ENCODE measurements around the gene NAGPA. TPM values are rescaled to one million over a fixed set of nuclear protein-coding genes. Genes with fewer than 3 reads are reported as not detected.

Gene NAGPA
- total and polyA plus RNA-seq, 2 of the 8 experiments (the other 6 are each of a cell fraction or from before 2014, with no cell fraction given): 10.1 to 13.2 TPM

DNA sequence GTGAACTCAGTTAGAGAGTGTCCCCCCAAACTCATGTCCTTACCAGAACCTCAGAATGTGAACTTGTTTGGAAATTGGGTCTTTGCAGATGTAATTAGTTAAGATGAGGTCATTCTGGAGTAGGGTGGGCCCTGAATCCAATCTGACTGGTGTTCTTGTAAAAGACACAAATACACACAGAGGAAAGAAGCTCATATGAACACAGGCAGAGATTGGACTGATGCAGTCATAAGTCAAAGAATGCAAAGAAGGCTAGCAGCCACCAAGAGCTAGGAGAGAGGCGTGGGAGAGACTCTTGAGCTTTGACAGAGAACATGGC lies 2.1 kb upstream of the NAGPA start:
- ChIA-PET CTCF (ENCODE audit: partially characterized antibody) (interaction anchor here (0.7 to 5.8 kb wide), 7 partner anchors 10 to 50 kb away, joined by 3 to 27 read pairs (median 4); partner anchors contain the start of gene C16orf89), POLR2A (ENCODE audit: partially characterized antibody) (interaction anchor here (2.0 kb wide), 1 partner anchor 11 kb away, joined by 5 read pairs; no protein-coding TSS in a partner anchor)
- Histone ChIP-seq H3K23me2 (ENCODE audit: low read depth, low read length) (peaks cover 12% of the 10 kb centered on the region), H2BK120ac (replicated peaks; ENCODE audit: low read depth, low read length) (no peak overlapping the region), H3K14ac (ENCODE audit: insufficient read length) (no peak overlapping the region), H3K36me3 (ENCODE audit: control insufficient read depth in 2 of 4, insufficient read depth in 4 of 4, low read length in 3 of 4) (no peaks in the 10 kb centered on the region), H4K8ac (ENCODE audit: extremely low read depth, insufficient read depth, low read length) (no peak overlapping the region), H2BK20ac (ENCODE audit: low read length) (no peak overlapping the region), H3K79me2 (ENCODE audit: control insufficient read depth in 1 of 2, insufficient read depth in 2 of 2, low read length in 2 of 2) (no peaks in the 10 kb centered on the region), H2BK12ac (ENCODE audit: low read depth, low read length) (peak overlapping the region; percentile 69; the same call in 1 of the 2 replicates), H3K4me1 (replicated peaks in 1 of 4; ENCODE audit: control insufficient read depth in 3 of 4, insufficient read depth in 4 of 4, low read length in 3 of 4) (peaks cover 2 to 11% (median 8%) of the 10 kb centered on the region in 4 experiments), H3K56ac (replicated peaks; ENCODE audit: insufficient read length, low read depth, low read length) (no peak overlapping the region), H3K27ac (ENCODE audit: low read depth, low read length) (no peak overlapping the region), H4K91ac (replicated peaks; ENCODE audit: insufficient read length, low read length) (no peak overlapping the region), H3K27me3 (replicated peaks in 1 of 4; ENCODE audit: control insufficient read depth in 3 of 4, extremely low read depth in 1 of 4, insufficient read depth in 3 of 4, low read length in 3 of 4) (peaks cover 0 to 6% (median 5%) of the 10 kb centered on the region in 4 experiments; a peak in 3 of 7 replicates), H3K79me1 (ENCODE audit: low read depth, low read length) (no peaks in the 10 kb centered on the region), H2BK15ac (ENCODE audit: low read length) (peak overlapping the region; percentile 65; the same call in 1 of the 2 replicates), H3K9ac (replicated peaks in 1 of 4; ENCODE audit: extremely low read depth in 1 of 4, low read depth in 3 of 4, low read length in 3 of 4) (no peak overlapping the region; a peak in 2 of 7 replicates), H3K4ac (replicated peaks; ENCODE audit: insufficient read length, low read depth, low read length) (no peak overlapping the region), H4K20me1 (replicated peaks in 1 of 2; ENCODE audit: control insufficient read depth in 1 of 2, insufficient read depth in 2 of 2, low read length in 2 of 2) (no peaks in the 10 kb centered on the region), H3K23ac (ENCODE audit: insufficient read length) (no peak overlapping the region), H3K9me3 (ENCODE audit: insufficient read depth in 2 of 2, low read depth in 1 of 2, low read length in 1 of 2) (no peaks in the 10 kb centered on the region), H4K5ac (ENCODE audit: insufficient read length, low read depth, low read length) (no peak overlapping the region), H3K4me2 (ENCODE audit: insufficient read depth in 1 of 2, low read depth in 2 of 2, low read length in 2 of 2) (no peak overlapping the region; a peak in 1 of 4 replicates), H3K18ac (ENCODE audit: extremely low read depth, low read length) (no peak overlapping the region), H2BK5ac (ENCODE audit: low read depth, low read length) (no peak overlapping the region; the same call in 1 of the 2 replicates), H3K4me3 (ENCODE audit: extremely low read depth in 1 of 4, insufficient read depth in 2 of 4, low read depth in 3 of 4, low read length in 4 of 4) (no peak overlapping the region), H2AFZ (ENCODE audit: low read length) (no peak overlapping the region), H2AK5ac (ENCODE audit: low read depth, low read length) (no peak overlapping the region)
- 76% methylated on average over 1 of the region's 1 CpG; no CpG with 5 or more reads in 1 of the 2 experiments for WGBS, 2 experiments (ENCODE audit: extremely low coverage in 1 of 2, insufficient coverage in 1 of 2, insufficient read length in 1 of 2, insufficient replicate concordance in 2 of 2, low coverage in 1 of 2, low lambda C conversion rate in 2 of 2, missing lambda C conversion rate in 1 of 2)
- TF ChIP-seq NANOG (IDR thresholded peaks at IDR 0.05; ENCODE audit: insufficient read depth, low read depth, low read length, poor library complexity, severe bottlenecking): no peak
- TF ChIP-seq EP300 (IDR thresholded peaks at IDR 0.05; ENCODE audit: borderline replicate concordance in 1 of 2, low read depth in 2 of 2, low read length in 2 of 2): no peak
- TF ChIP-seq HDAC6 (IDR thresholded peaks at IDR 0.05; ENCODE audit: low read depth, low read length): no peak
- TF ChIP-seq TAF7 (optimal IDR thresholded peaks at IDR 0.05; ENCODE audit: borderline replicate concordance, low read depth, low read length): no peak
- no peak for TF ChIP-seq JUND (IDR thresholded peaks at IDR 0.05; ENCODE audit: low read length)
- TF ChIP-seq TBP (IDR thresholded peaks at IDR 0.05; ENCODE audit: low read depth, low read length): no peak
- no peak for TF ChIP-seq SP2 (IDR thresholded peaks at IDR 0.05; ENCODE audit: low read length)
- TF ChIP-seq TEAD4 (IDR thresholded peaks at IDR 0.05; ENCODE audit: low read depth, low read length): no peak
- TF ChIP-seq GABPA (IDR thresholded peaks at IDR 0.05; ENCODE audit: borderline replicate concordance, insufficient read depth, low read length): no peak
- TF ChIP-seq EZH2 (IDR thresholded peaks at IDR 0.05; ENCODE audit: low read depth, low read length, severe bottlenecking): no peak
- no peak for TF ChIP-seq YY1 (IDR thresholded peaks at IDR 0.05; ENCODE audit: low read depth, low read length)
- TF ChIP-seq HDAC2 (IDR thresholded peaks at IDR 0.05; ENCODE audit: borderline replicate concordance in 1 of 2, low read depth in 2 of 2, low read length in 2 of 2): no peak
- FAIRE-seq: no peak
- DNase-seq (ENCODE audit: low read depth in 1 of 2, low spot score in 2 of 2): no peak

Measured in H1 (cell line).